ENCODE data around the gene EMC8.
"Not testable (repeated sequence)": the region's sequence is repeated elsewhere in the genome, so short reads cannot be mapped to it uniquely, and the experiment has no call there.

The EMC8 gene

GRCh38 chr16:85812811-85813700 is 13.7 kb upstream of the EMC8 start:
- no peak for DNase-seq (ENCODE audit: low spot score)

- DNase-seq (ENCODE audit: low spot score) = no peak
Measured at GRCh38 chr16:85812031-85812807, 12.9 kb upstream of the EMC8 start.

GRCh38 chr16:85810742-85811115 is 11.4 kb upstream of the EMC8 start:
- no peak for DNase-seq (ENCODE audit: low spot score)

- DNase-seq (ENCODE audit: low spot score) = no peak
Measured at GRCh38 chr16:85810097-85810741, 10.9 kb upstream of the EMC8 start.

- no peak for DNase-seq (ENCODE audit: low spot score)
Measured at GRCh38 chr16:85809645-85810044, 10.3 kb upstream of the EMC8 start.

GRCh38 chr16:85808926-85809325 is 9.6 kb upstream of the EMC8 start:
- no peak for DNase-seq (ENCODE audit: low spot score)

- DNase-seq (ENCODE audit: low spot score) = not testable (repeated sequence)
Measured at GRCh38 chr16:85808104-85808503, 8.8 kb upstream of the EMC8 start.

GRCh38 chr16:85807340-85807739 is 8.0 kb upstream of the EMC8 start:
- not testable (repeated sequence) for DNase-seq (ENCODE audit: low spot score)

GRCh38 chr16:85806539-85806938 is 7.2 kb upstream of the EMC8 start:
- no peak for DNase-seq (ENCODE audit: low spot score)

GRCh38 chr16:85805442-85806045 is 6.2 kb upstream of the EMC8 start:
- DNase-seq (ENCODE audit: low spot score) = no peak

- no peak for DNase-seq (ENCODE audit: low spot score)
Measured at GRCh38 chr16:85803570-85803969, 4.2 kb upstream of the EMC8 start.

- DNase-seq (ENCODE audit: low spot score) = no peak
Measured at GRCh38 chr16:85800321-85800669, 951 bp upstream of the EMC8 start.

GRCh38 chr16:85798901-85799496 is 345 bp downstream of the EMC8 start:
- peak; percentile 14 for DNase-seq (ENCODE audit: low spot score)

- no peak for DNase-seq (ENCODE audit: low spot score)
Measured at GRCh38 chr16:85798283-85798776, 1.0 kb downstream of the EMC8 start.

GRCh38 chr16:85796599-85796998 is 2.7 kb downstream of the EMC8 start:
- DNase-seq (ENCODE audit: low spot score) = no peak

- DNase-seq (ENCODE audit: low spot score) = no peak
Measured at GRCh38 chr16:85796152-85796551, 3.2 kb downstream of the EMC8 start.

- no peak for DNase-seq (ENCODE audit: low spot score)
Measured at GRCh38 chr16:85794696-85795095, 4.6 kb downstream of the EMC8 start.

GRCh38 chr16:85793662-85794298 is 5.6 kb downstream of the EMC8 start:
- no peak for DNase-seq (ENCODE audit: low spot score)

GRCh38 chr16:85789773-85790172 is 9.6 kb downstream of the EMC8 start:
- DNase-seq (ENCODE audit: low spot score) = no peak

GRCh38 chr16:85788819-85789218 is 10.5 kb downstream of the EMC8 start:
- no peak for DNase-seq (ENCODE audit: low spot score)

GRCh38 chr16:85785927-85786326 is 13.4 kb downstream of the EMC8 start:
- DNase-seq (ENCODE audit: low spot score) = no peak

Data from activated CD4-positive, alpha-beta T cell treated with anti-CD3 and anti-CD28 coated beads, Interleukin-2, Interleukin-4, amounts not matched to agents 100 ng/mL and 50 ng/mL, durations not matched to agents 16 hours and 8 hours (primary cell).